Measurements from ENCODE around the gene BTN3A1.

- no peak for TF ChIP-seq CTCF (IDR thresholded peaks at IDR 0.05)
- TF ChIP-seq EZH2 (IDR thresholded peaks at IDR 0.05) = no peak
Observed at GRCh38 chr6:26412228-26412627, 10.2 kb downstream of the BTN3A1 start.
